ENCODE measurements around the gene RSF1.

Gene RSF1

GRCh38 chr11:77690649-77691048 lies 129.9 kb downstream of the RSF1 start:
- ChIA-PET POLR2A (no interaction called here), CTCF (no interaction called here)
- H3K9me3 ChIP-seq (ENCODE audit: control insufficient read depth, insufficient read depth, low read depth, low read length) = no peaks in the 10 kb centered on the region
- no peaks in the 10 kb centered on the region for H3K4me1 ChIP-seq (ENCODE audit: control insufficient read depth, insufficient read depth, low read length)
- no peak overlapping the region for H3K4me3 ChIP-seq (ENCODE audit: low read depth, low read length)
- no peak overlapping the region for H3K27ac ChIP-seq (ENCODE audit: extremely low read depth, low read depth, low read length)
- peaks cover 7 to 54% of the 10 kb centered on the region in 2 experiments for H3K36me3 ChIP-seq (ENCODE audit: control insufficient read depth in 2 of 2, insufficient read depth in 1 of 2, low read length in 2 of 2)
- no peak for TF ChIP-seq ZNF132 (tag by site-specific recombination; IDR thresholded peaks at IDR 0.05; ENCODE audit: borderline replicate concordance)
- TF ChIP-seq ZNF16 (tag by site-specific recombination; IDR thresholded peaks at IDR 0.05; ENCODE audit: low read depth) = no peak
- no peak for TF ChIP-seq ZNF157 (tag by site-specific recombination; IDR thresholded peaks at IDR 0.05)
- no peak for TF ChIP-seq ZNF169 (tag by site-specific recombination; IDR thresholded peaks at IDR 0.05)
- no peak for TF ChIP-seq BCL11B (tag by site-specific recombination; IDR thresholded peaks at IDR 0.05; ENCODE audit: low read depth)
- no peak for TF ChIP-seq ZNF76 (tag by site-specific recombination; IDR thresholded peaks at IDR 0.05; ENCODE audit: borderline replicate concordance, low read depth)
- no peak for TF ChIP-seq ZNF621 (tag by site-specific recombination; IDR thresholded peaks at IDR 0.05)
- no peak for TF ChIP-seq ZNF302 (tag by site-specific recombination; IDR thresholded peaks at IDR 0.05; ENCODE audit: low read depth)
- TF ChIP-seq ZFP69B (tag by site-specific recombination; IDR thresholded peaks at IDR 0.05) = no peak
- TF ChIP-seq ZNF658 (tag by site-specific recombination; IDR thresholded peaks at IDR 0.05) = no peak

- Histone ChIP-seq H3K9me3 (ENCODE audit: control insufficient read depth, insufficient read depth, low read depth, low read length) (no peaks in the 10 kb centered on the region), H3K27ac (ENCODE audit: extremely low read depth, low read depth, low read length) (no peak overlapping the region), H3K4me1 (ENCODE audit: control insufficient read depth, insufficient read depth, low read length) (no peaks in the 10 kb centered on the region), H3K36me3 (ENCODE audit: control insufficient read depth in 2 of 2, insufficient read depth in 1 of 2, low read length in 2 of 2) (peaks cover 14 to 61% of the 10 kb centered on the region in 2 experiments), H3K4me3 (ENCODE audit: low read depth, low read length) (no peak overlapping the region)
- TF ChIP-seq ZNF600 (tag by site-specific recombination; IDR thresholded peaks at IDR 0.05) (no peak), SALL2 (tag by site-specific recombination; IDR thresholded peaks at IDR 0.05; ENCODE audit: borderline replicate concordance) (no peak), ZNF560 (tag by site-specific recombination; IDR thresholded peaks at IDR 0.05; ENCODE audit: borderline replicate concordance) (no peak), ZNF776 (tag by site-specific recombination; IDR thresholded peaks at IDR 0.05; ENCODE audit: borderline replicate concordance) (no peak), ZNF555 (tag by site-specific recombination; conservative IDR thresholded peaks at IDR 0.05) (no peak), ZNF488 (tag by site-specific recombination; IDR thresholded peaks at IDR 0.05) (no peak), ZFP69B (tag by site-specific recombination; IDR thresholded peaks at IDR 0.05) (no peak), ZNF404 (tag by site-specific recombination; IDR thresholded peaks at IDR 0.05) (no peak), ZNF133 (tag by site-specific recombination; IDR thresholded peaks at IDR 0.05) (no peak), IKZF3 (tag by site-specific recombination; IDR thresholded peaks at IDR 0.05) (no peak), ZNF791 (tag by site-specific recombination; IDR thresholded peaks at IDR 0.05) (no peak), ZNF146 (tag by site-specific recombination; IDR thresholded peaks at IDR 0.05) (no peak), KLF10 (tag by site-specific recombination; IDR thresholded peaks at IDR 0.05) (no peak), ZNF391 (tag by site-specific recombination; IDR thresholded peaks at IDR 0.05; ENCODE audit: borderline replicate concordance, low read depth) (no peak), RBAK (tag by site-specific recombination; IDR thresholded peaks at IDR 0.05) (no peak), FEZF1 (tag by site-specific recombination; IDR thresholded peaks at IDR 0.05) (no peak)
- ChIA-PET POLR2A (no interaction called here), CTCF (interaction anchor here (0.7 kb wide), 1 partner anchor 9 kb away, joined by 3 read pairs; no protein-coding TSS in a partner anchor)
Measured at GRCh38 chr11:77687088-77687487, 133.4 kb downstream of the RSF1 start.

- Histone ChIP-seq H3K36me3 (ENCODE audit: control insufficient read depth in 2 of 2, insufficient read depth in 1 of 2, low read length in 2 of 2) (peaks cover 14 to 65% of the 10 kb centered on the region in 2 experiments), H3K27ac (ENCODE audit: extremely low read depth, low read depth, low read length) (no peak overlapping the region), H3K9me3 (ENCODE audit: control insufficient read depth, insufficient read depth, low read depth, low read length) (no peaks in the 10 kb centered on the region), H3K4me1 (ENCODE audit: control insufficient read depth, insufficient read depth, low read length) (no peaks in the 10 kb centered on the region), H3K4me3 (ENCODE audit: low read depth, low read length) (no peak overlapping the region)
- POLR2A ChIA-PET = no interaction called here
- CTCF ChIA-PET = interaction anchor here (0.6 kb wide), 1 partner anchor 859 kb away, joined by 3 read pairs; no protein-coding TSS in a partner anchor
- TF ChIP-seq ZBTB7A (tag by site-specific recombination; IDR thresholded peaks at IDR 0.05; ENCODE audit: low read depth) = no peak
- no peak for TF ChIP-seq ZNF391 (tag by site-specific recombination; IDR thresholded peaks at IDR 0.05; ENCODE audit: borderline replicate concordance, low read depth)
- TF ChIP-seq ZNF433 (tag by site-specific recombination; IDR thresholded peaks at IDR 0.05; ENCODE audit: low read depth) = no peak
- no peak for TF ChIP-seq ZSCAN23 (tag by site-specific recombination; IDR thresholded peaks at IDR 0.05)
- no peak for TF ChIP-seq MEIS1 (CRISPR knock-in tag; IDR thresholded peaks at IDR 0.05; ENCODE audit: borderline replicate concordance)
- TF ChIP-seq ZBTB17 (tag by site-specific recombination; IDR thresholded peaks at IDR 0.05) = no peak
- TF ChIP-seq GLIS1 (tag by site-specific recombination; IDR thresholded peaks at IDR 0.05) = no peak
- no peak for TF ChIP-seq AEBP2 (tag by site-specific recombination; IDR thresholded peaks at IDR 0.05; ENCODE audit: borderline replicate concordance)
Measured at GRCh38 chr11:77677138-77677537, 143.4 kb downstream of the RSF1 start.

All from HEK293 (cell line).